Loucy (cell line): ENCODE results near the gene CDK19.

ENCODE experiments used
- CTCF ChIP-seq: fragments of 200-600 bp; sonication (generic); conservative IDR thresholded peaks from 2 replicates; pipeline ENCODE4 v1.5.1; 2014; ENCODE audit warnings: mild to moderate bottlenecking, antibody characterized with exemption, low read length
- EZH2phosphoT487 ChIP-seq: fragments of 200-600 bp; IDR thresholded peaks from 2 replicates; pipeline ENCODE4 v1.6.1; 2018; ENCODE audit warnings: antibody characterized with exemption, mild to moderate bottlenecking, moderate library complexity, borderline replicate concordance

- TF ChIP-seq CTCF: no peak
- no peak for TF ChIP-seq EZH2phosphoT487
These were observed 101.1 kb downstream of the CDK19 start for GRCh38 chr6:110714143-110714542.
